ENCODE data around the gene A3GALT2.
"Not testable (repeated sequence)": the region's sequence is repeated elsewhere in the genome, so short reads cannot be mapped to it uniquely, and the experiment has no call there.

Gene A3GALT2

DNA sequence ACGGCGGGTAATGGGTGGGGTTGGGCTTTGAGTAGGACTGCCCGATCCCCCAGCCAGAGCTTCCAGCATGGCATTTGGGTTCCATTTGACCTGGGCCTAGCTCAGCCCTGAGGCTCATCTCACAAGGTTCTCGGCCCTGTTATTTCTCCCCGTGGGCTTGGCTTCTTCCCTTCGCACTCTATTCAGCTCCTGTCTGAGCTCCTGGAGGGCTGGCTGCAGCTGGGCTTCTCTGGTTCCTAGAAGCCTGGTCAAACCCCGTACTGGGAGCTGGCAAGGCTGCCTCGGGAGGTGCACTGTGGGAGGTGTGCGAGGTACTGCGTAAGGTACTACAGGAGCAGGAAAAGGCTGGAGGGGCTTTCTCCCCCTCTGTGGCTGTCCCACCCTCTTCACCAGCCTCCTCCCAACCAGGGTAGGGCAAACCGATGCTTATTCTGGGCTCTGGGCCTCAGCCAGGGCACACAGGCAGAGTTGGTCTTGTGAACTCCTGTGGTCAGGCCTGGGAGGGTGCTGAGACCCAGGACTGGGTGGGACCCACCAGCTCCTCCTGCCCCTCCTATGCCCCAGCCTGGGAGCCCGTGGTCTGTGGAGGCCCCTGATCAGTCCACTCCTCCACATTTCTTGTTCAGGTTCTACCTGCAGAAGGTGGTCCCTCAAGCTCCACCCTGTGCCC is 814 bp downstream of the A3GALT2 start:
- Histone ChIP-seq H3K4me1 (ENCODE audit: insufficient read depth, low read length) (no peaks in the 10 kb centered on the region), H3K9ac (ENCODE audit: low read depth, low read length) (no peak overlapping the region), H3K36me3 (ENCODE audit: insufficient read depth, low read length) (no peaks in the 10 kb centered on the region), H3K9me3 (ENCODE audit: control insufficient read depth, insufficient read depth, low read length) (no peaks in the 10 kb centered on the region)

DNA sequence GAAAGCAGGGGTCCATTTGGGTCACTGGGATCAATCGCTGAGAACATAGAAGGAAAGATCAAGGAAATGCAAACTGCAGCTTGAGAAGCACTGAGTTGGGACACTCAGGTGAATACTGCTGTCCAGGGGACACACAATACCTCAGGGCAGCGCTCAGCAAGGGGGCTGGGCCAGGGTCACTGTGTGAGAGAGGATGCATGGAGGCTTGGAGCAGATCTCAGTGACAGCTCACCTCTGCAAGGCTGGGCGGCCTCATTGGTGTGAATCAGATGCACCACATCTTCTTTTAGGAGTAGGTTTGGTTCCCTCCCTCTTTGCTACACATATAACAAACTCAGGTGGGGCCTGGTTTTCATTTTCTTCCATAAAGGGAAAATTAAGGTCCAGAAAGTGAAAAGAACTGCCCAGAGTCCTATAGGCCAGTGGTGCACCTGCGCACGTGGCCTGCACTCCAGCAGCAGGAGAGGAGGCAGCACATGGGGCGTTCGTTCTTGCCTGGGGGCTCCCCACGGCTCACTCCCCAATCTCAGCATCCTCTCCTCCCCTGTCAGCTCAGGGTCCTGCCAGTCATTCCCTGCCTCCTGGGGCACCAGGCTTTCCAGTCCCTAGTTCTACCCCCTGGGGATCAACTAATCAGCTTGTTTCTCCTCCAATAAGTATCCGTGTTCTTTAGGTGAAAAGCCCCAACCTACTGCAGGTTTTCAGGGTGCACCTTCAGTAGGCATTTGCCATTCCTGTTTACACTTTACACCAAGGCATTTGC is 1.5 kb downstream of the A3GALT2 start:
- Histone ChIP-seq H3K36me3 (ENCODE audit: insufficient read depth, low read length) (no peaks in the 10 kb centered on the region), H3K9me3 (ENCODE audit: control insufficient read depth, insufficient read depth, low read length) (no peaks in the 10 kb centered on the region), H3K4me1 (ENCODE audit: insufficient read depth, low read length) (no peaks in the 10 kb centered on the region), H3K9ac (ENCODE audit: low read depth, low read length) (no peak overlapping the region)

DNA sequence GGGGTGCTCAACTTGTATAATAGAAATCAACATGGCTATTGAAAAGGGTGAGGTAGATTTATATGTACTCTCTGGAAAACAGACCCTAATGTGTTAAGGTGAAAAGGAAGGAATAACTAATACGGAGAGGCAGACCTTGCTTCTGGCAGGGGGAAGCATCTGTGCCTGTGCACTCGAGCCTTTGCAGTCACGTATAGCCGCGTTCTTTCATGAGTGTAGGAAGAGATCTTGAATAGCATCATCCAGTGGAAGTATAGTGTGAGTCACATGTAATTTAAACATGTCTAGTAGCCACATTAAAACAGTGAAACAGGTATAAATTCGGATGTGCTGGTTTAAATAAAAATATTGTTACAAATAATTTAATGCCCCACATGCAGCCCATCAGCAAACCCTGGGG is 3.0 kb downstream of the A3GALT2 start:
- H3K4me1 ChIP-seq (ENCODE audit: insufficient read depth, low read length) = no peaks in the 10 kb centered on the region
- H3K9ac ChIP-seq (ENCODE audit: low read depth, low read length) = no peak overlapping the region

DNA sequence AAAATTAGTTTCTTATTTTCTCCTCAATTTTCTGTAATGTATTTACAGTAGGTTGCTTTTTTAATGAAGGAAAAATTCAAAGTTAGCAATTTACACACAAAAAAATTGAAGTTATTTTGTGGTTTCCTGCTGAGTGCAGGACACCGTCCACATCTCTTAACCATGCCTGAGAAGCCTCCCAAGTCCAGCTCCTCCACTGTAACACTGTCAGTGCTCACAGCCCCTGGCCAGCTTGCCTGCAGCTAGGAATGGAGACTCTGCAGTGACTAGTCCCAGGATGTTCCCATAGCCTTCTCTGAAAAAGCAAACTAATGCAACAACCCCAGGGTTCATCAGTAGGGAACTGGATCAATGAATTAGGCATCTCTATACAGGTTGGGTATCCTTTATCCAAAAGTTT is 3.5 kb downstream of the A3GALT2 start:
- Histone ChIP-seq H3K9me3 (ENCODE audit: control insufficient read depth, insufficient read depth, low read length) (no peaks in the 10 kb centered on the region), H3K9ac (ENCODE audit: low read depth, low read length) (no peak overlapping the region), H3K4me1 (ENCODE audit: insufficient read depth, low read length) (no peaks in the 10 kb centered on the region), H3K36me3 (ENCODE audit: insufficient read depth, low read length) (no peaks in the 10 kb centered on the region)

More for the DNA sequence above, 3.0 kb downstream of the A3GALT2 start:
- Histone ChIP-seq H3K36me3 (ENCODE audit: insufficient read depth, low read length) (no peaks in the 10 kb centered on the region), H3K9me3 (ENCODE audit: control insufficient read depth, insufficient read depth, low read length) (no peaks in the 10 kb centered on the region)

DNA sequence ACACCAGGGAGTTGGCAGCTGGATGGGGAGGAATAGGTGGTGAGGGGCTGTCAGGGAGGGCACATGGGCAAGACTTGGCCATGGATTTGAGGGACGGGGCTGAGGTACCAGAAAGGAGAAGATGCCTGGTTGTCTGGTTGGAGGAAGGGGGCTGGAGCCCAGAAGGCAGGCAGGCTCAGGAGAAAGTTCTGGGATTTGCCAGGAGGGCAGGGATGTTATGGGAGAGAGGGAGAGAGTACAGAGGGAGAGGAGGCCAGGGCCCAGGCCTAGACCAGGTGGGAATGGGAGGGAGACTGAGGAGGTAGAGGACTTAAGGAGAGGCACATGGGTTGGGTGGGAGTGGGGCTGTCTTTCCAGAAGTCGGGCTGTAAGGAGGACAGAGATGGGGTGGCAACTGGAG is 4.3 kb downstream of the A3GALT2 start:
- no peak overlapping the region for H3K9ac ChIP-seq (ENCODE audit: low read depth, low read length)
- no peaks in the 10 kb centered on the region for H3K4me1 ChIP-seq (ENCODE audit: insufficient read depth, low read length)
- no peaks in the 10 kb centered on the region for H3K9me3 ChIP-seq (ENCODE audit: control insufficient read depth, insufficient read depth, low read length)
- no peaks in the 10 kb centered on the region for H3K36me3 ChIP-seq (ENCODE audit: insufficient read depth, low read length)

DNA sequence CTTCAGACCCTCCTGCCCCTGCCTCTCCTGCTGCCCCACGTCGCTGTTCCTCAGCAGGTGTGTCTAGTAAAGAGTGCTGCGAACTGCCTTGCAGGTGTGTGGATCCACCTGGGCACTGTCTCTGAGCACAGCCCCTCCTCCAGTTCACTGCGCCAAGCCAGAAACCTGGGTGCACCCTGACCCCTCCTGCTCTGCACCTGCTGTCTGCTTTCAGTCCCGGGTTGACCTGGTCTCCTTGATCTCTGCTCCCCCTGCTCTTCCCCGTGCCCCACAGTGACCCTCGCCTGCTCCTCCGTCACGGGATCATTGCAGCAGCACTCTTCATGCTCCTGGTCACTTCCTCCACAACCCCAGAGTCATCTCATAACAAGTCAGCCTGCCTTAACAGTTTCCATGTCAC is 6.5 kb downstream of the A3GALT2 start:
- H3K9ac ChIP-seq (ENCODE audit: low read depth, low read length) = no peak overlapping the region
- no peaks in the 10 kb centered on the region for H3K4me1 ChIP-seq (ENCODE audit: insufficient read depth, low read length)
- no peaks in the 10 kb centered on the region for H3K9me3 ChIP-seq (ENCODE audit: control insufficient read depth, insufficient read depth, low read length)
- no peaks in the 10 kb centered on the region for H3K36me3 ChIP-seq (ENCODE audit: insufficient read depth, low read length)

DNA sequence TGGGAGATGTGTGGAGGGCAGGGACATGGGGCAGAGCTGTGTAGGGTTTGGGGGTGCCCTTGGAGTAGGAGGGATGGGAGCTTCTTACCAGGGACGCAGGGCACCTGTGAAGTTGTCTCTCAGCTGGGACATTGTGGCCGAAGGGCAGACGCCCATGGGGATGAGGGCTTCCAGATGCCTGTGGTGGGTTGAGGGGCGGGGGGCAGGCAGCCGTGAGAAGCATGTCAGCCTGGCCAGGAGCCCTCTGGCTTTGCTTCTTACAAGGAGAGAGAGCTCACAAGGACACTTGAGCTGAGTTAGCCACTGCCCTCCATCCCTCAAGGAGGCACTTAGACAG is 8.5 kb downstream of the A3GALT2 start:
- Histone ChIP-seq H3K36me3 (ENCODE audit: insufficient read depth, low read length) (no peaks in the 10 kb centered on the region), H3K9me3 (ENCODE audit: control insufficient read depth, insufficient read depth, low read length) (no peaks in the 10 kb centered on the region), H3K4me1 (ENCODE audit: insufficient read depth, low read length) (no peaks in the 10 kb centered on the region), H3K9ac (ENCODE audit: low read depth, low read length) (no peak overlapping the region)

DNA sequence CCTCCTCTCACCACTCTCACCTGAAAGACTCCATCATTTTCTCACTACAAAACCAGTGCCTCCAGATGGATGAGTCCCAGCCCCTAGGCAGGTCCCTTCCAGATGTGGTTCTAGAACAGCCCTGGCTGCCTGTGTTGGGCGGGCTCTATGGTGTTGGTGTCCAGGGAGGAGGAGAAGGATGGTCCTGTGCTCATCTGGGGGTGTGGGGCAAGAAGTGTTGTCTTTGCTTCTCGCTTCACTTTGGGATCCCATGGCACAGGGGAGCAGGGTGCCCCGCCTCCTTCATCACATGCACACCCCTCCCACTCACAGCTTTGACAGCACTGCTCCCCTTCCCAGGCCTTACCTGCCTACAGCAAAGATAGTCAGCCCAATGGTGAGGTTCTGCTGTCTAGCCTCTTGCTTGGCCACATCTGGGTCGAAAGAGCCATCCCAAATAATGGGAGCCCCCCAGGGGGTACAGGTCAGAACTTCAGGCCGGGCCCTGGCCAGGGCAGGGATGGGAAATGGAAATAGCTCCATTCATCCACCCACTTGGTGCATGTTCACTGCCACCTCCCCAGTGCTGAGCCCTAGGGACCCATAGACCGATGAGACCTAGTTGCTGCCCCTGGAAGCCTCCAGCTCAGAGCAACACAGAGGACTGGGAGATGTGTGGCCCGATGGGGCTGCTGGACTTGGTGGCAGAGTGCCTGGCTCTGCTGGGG is 9.0 kb downstream of the A3GALT2 start:
- Histone ChIP-seq H3K9me3 (ENCODE audit: control insufficient read depth, insufficient read depth, low read length) (no peaks in the 10 kb centered on the region), H3K4me1 (ENCODE audit: insufficient read depth, low read length) (no peaks in the 10 kb centered on the region), H3K9ac (ENCODE audit: low read depth, low read length) (no peak overlapping the region), H3K36me3 (ENCODE audit: insufficient read depth, low read length) (no peaks in the 10 kb centered on the region)

DNA sequence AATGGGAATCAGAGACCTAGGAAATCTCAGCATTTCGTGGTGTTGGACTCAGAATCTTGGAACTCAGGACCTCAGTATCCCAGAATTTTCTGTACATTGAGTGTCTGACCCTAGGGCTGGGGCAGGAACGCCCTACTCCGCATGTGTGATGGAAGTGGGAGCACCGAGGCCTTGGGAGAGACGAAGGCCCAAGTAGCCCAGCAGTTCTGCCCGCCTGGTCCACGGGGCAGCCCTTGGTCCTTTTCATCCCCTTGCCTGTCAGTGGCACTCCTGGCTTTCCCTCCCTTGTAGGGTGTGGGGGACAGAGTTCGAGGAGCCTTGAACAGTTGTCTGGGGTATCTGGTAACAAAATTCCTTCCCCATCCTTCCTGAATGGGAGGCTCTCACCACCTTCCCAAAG is 10.2 kb downstream of the A3GALT2 start:
- H3K4me1 ChIP-seq (ENCODE audit: insufficient read depth, low read length) = no peaks in the 10 kb centered on the region; the same call in 1 of the 2 replicates
- no peak overlapping the region for H3K9ac ChIP-seq (ENCODE audit: low read depth, low read length)
- H3K9me3 ChIP-seq (ENCODE audit: control insufficient read depth, insufficient read depth, low read length) = no peaks in the 10 kb centered on the region

DNA sequence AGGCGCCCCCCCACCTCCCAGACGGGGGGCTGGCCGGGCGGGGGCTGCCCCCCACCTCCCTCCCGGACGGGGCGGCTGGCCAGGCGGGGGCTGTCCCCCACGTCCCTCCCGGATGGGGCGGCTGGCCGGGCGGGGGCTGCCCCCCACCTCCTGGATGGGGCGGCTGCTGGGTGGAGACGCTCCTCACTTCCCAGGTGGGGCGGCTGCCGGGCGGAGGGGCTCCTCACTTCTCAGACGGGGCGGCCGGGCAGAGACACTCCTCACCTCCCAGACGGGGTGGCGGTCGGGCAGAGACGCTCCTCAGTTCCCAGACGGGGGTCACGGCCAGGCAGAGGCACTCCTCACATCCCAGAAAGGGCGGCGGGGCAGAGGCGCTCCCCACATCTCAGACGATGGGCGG is 11.5 kb downstream of the A3GALT2 start:
- not testable (repeated sequence) for H3K9me3 ChIP-seq (ENCODE audit: control insufficient read depth, insufficient read depth, low read length)

More for the DNA sequence above, 10.2 kb downstream of the A3GALT2 start:
- H3K36me3 ChIP-seq (ENCODE audit: insufficient read depth, low read length) = no peaks in the 10 kb centered on the region

DNA sequence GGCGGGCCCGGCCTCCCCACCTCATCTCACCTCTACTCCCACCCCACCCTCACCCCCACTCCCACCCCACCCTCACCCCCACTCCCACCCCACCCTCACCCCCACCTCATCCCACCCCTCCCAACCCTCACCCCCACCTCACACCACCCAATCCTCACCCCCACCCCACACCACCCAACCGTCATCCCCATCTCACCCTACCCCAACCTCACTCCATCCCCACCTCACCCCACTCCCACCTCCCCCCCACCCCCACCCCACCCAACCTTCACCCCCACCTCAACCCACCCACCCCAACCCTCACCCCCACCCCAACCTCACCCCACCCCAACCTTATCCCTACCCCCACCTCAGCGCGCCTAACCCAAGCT is 13.4 kb downstream of the A3GALT2 start:
- Histone ChIP-seq H3K9me3 (ENCODE audit: control insufficient read depth, insufficient read depth, low read length) (no peaks in the 10 kb centered on the region), H3K9ac (ENCODE audit: low read depth, low read length) (no peak overlapping the region), H3K36me3 (ENCODE audit: insufficient read depth, low read length) (no peaks in the 10 kb centered on the region), H3K4me1 (ENCODE audit: insufficient read depth, low read length) (no peaks in the 10 kb centered on the region; the same call in 1 of the 2 replicates)

More for the DNA sequence above, 11.5 kb downstream of the A3GALT2 start:
- H3K36me3 ChIP-seq (ENCODE audit: insufficient read depth, low read length); H3K4me1 ChIP-seq (ENCODE audit: insufficient read depth, low read length); H3K9ac ChIP-seq (ENCODE audit: low read depth, low read length): not testable (repeated sequence)

DNA sequence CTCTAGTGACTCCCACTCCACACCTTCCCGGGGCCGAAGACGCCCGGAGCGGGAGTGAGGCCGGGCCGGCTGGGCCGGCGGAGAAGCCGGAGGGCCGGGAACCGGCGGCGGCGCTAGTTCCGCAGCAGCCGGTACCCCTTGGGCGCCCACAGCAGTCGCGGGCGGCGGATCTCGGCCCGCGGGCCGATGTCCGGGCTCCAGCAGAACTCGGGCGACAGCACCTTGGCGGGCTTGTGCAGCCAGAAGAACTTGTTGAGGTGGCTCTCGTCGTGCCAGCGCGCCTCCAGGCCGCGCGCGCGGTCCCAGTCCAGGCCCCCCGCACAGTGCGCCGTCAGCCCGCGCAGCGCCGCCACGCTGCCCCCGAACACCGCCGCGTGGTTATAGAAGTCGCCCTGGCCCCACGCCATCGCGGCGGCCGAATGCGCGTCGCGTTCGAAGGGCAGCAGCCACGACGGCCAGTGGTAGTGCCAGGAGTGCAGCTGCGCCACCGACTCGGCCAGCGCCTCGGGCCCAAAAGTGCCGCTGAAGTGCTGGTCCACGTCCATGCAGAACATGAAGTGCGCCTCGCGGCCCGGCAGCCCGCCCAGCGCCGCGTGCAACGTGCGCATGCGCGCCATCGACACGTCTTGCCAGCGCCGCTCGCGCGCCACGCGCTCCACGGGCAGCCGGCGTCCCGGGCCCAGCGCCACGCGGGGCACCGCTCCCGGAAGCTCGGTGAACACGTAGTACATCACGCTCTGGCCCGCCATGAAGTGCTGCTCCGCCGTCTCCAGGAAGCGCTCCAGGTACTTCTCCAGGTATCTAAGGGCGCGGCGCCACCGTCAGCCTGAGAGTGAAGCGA is 14.0 kb downstream of the A3GALT2 start:
- H3K9ac ChIP-seq (ENCODE audit: low read depth, low read length) = peak overlapping the region; percentile 11; the same call in 1 of the 2 replicates

DNA sequence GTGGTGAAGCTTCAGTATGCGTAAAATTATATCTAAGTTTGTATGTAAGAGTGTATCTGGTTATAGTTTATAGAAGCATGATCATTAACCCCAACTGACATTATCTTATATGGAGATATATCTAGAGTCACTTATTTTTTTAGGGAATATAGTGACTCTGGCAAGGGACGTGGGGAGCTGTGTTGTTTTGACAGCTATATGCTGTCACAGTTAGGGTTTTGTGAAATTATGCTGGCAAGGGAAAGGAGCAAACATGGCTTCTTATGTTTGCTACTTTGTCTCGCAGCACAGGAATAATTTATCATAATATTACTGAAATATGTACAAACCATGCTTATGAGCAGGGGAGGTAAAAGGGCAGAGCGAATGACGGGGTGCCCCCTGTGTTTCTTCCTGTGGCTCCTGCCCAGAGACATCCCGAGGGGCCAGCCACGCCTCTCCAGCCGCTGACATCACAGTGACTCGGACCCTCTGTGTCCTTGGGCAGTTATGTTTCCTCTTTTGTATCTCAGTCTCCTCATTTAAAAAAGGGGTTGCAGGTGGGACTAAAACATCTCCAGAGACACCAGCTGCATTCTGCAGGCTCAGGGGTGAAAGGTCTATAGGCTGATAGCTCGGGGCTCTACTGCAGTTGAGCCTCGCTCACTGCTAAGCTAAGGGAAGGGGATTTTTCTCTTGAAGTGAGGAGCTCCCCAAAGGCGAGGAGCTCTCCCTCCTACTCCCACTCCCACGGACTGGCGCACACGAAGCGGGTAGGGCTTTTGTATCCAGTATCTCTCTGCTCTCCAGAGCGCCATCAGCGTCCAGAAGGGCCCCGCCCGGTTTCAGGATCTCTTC is 14.9 kb downstream of the A3GALT2 start:
- Histone ChIP-seq H3K9me3 (ENCODE audit: control insufficient read depth, insufficient read depth, low read length) (no peaks in the 10 kb centered on the region), H3K4me1 (ENCODE audit: insufficient read depth, low read length) (no peaks in the 10 kb centered on the region; the same call in 1 of the 2 replicates), H3K9ac (ENCODE audit: low read depth, low read length) (peak overlapping the region; percentile 11; the same call in 1 of the 2 replicates), H3K36me3 (ENCODE audit: insufficient read depth, low read length) (no peaks in the 10 kb centered on the region)

More for the DNA sequence above, 14.0 kb downstream of the A3GALT2 start:
- H3K9me3 ChIP-seq (ENCODE audit: control insufficient read depth, insufficient read depth, low read length) = no peaks in the 10 kb centered on the region
- H3K36me3 ChIP-seq (ENCODE audit: insufficient read depth, low read length) = no peaks in the 10 kb centered on the region
- no peaks in the 10 kb centered on the region; the same call in 1 of the 2 replicates for H3K4me1 ChIP-seq (ENCODE audit: insufficient read depth, low read length)
